Astrocyte of the cerebellum (primary cell): ENCODE measurements around the gene RELN.

Source experiments
- DNase-seq: peaks from one replicate; pipeline ENCODE4 v3.0.0-alpha.2; 2011; ENCODE audit warnings: low read depth
- H3K4me3 ChIP-seq: 2 replicates; pipeline ENCODE4 v1.5.1; 2011; ENCODE audit warnings: mild to moderate bottlenecking, low read depth, low read length, moderate library complexity
- CTCF ChIP-seq: IDR thresholded peaks from 2 replicates; pipeline ENCODE4 v1.5.1; 2012; ENCODE audit warnings: low read length, low read depth, moderate library complexity, mild to moderate bottlenecking; ENCODE audit errors: missing control alignments
- in situ Hi-C: cut with HindIII; loops from 2 replicates; pipeline ENCODE4 v1.10.0; 2017; ENCODE audit warnings: low sequenced_read_pairs

The RELN gene

GRCh38 chr7:103680161-103681144 is 309.0 kb downstream of the RELN start:
- DNase-seq, result no peak
- no peak overlapping the region for H3K4me3 ChIP-seq
- TF ChIP-seq CTCF, result no peak
- in situ Hi-C loops, result no loop called here

GRCh38 chr7:103679151-103680132 is 310.0 kb downstream of the RELN start:
- no peak for TF ChIP-seq CTCF
- in situ Hi-C loops, result no loop called here
- H3K4me3 ChIP-seq, result no peak overlapping the region
- no peak for DNase-seq

- no peak for TF ChIP-seq CTCF
- in situ Hi-C loops, result no loop called here
- no peak for DNase-seq
- no peak overlapping the region for H3K4me3 ChIP-seq
Measured at GRCh38 chr7:103668279-103668941, 321.0 kb downstream of the RELN start.

GRCh38 chr7:103666326-103666725 is 323.1 kb downstream of the RELN start:
- TF ChIP-seq CTCF, result no peak
- in situ Hi-C loops, result no loop called here
- H3K4me3 ChIP-seq, result no peak overlapping the region
- DNase-seq, result no peak

- in situ Hi-C loops, result no loop called here
- no peak for DNase-seq
- TF ChIP-seq CTCF, result no peak
- no peak overlapping the region for H3K4me3 ChIP-seq
Measured at GRCh38 chr7:103664577-103664976, 324.9 kb downstream of the RELN start.
